ENCODE measurements around the gene DENND1A. TPM values are rescaled to one million over a fixed set of nuclear protein-coding genes. Genes with fewer than 3 reads are reported as not detected.

The DENND1A gene
- total RNA-seq, 1 experiment from 2014 or later: 42.5 TPM

- DNase-seq (ENCODE audit: unreplicated experiment): no peak
- ChIA-PET CTCF (interaction anchor here (1.1 kb wide), 1 partner anchor 128 kb away, joined by 3 read pairs; no protein-coding TSS in a partner anchor), POLR2A (no interaction called here)
- no TSS peak for BruUV-seq (replicated peaks)
- Mint-ChIP-seq H3K27me3 (ENCODE audit: insufficient read depth, unreplicated experiment) (no peaks in the 10 kb centered on the region), H3K36me3 (ENCODE audit: insufficient read depth, unreplicated experiment) (peaks cover 6% of the 10 kb centered on the region), H3K4me1 (ENCODE audit: insufficient read depth, unreplicated experiment) (no peaks in the 10 kb centered on the region), H3K4me3 (ENCODE audit: unreplicated experiment) (no peak overlapping the region), H3K27ac (ENCODE audit: low read depth, unreplicated experiment) (no peak overlapping the region), H3K9me3 (ENCODE audit: unreplicated experiment) (no peaks in the 10 kb centered on the region)
- intact Hi-C loops (cut with micrococcal nuclease): no loop called here
- TF ChIP-seq CTCF (IDR thresholded peaks at IDR 0.05; ENCODE audit: unreplicated experiment): no peak
These were observed 447.5 kb downstream of the DENND1A start for GRCh38 chr9:123482295-123482968.

GRCh38 chr9:123481209-123481865 is 448.6 kb downstream of the DENND1A start:
- BruUV-seq (replicated peaks): no TSS peak
- Mint-ChIP-seq H3K4me3 (ENCODE audit: unreplicated experiment) (no peak overlapping the region), H3K27ac (ENCODE audit: low read depth, unreplicated experiment) (no peak overlapping the region), H3K9me3 (ENCODE audit: unreplicated experiment) (no peaks in the 10 kb centered on the region), H3K4me1 (ENCODE audit: insufficient read depth, unreplicated experiment) (no peaks in the 10 kb centered on the region), H3K36me3 (ENCODE audit: insufficient read depth, unreplicated experiment) (peaks cover 6% of the 10 kb centered on the region), H3K27me3 (ENCODE audit: insufficient read depth, unreplicated experiment) (no peaks in the 10 kb centered on the region)
- ChIA-PET POLR2A (interaction anchor here (1.1 kb wide), 1 partner anchor 8 kb away, joined by 4 read pairs; no protein-coding TSS in a partner anchor), CTCF (interaction anchor here (0.6 to 1.1 kb wide), 2 partner anchors 37 to 127 kb away, joined by 3 read pairs; no protein-coding TSS in a partner anchor)
- DNase-seq (ENCODE audit: unreplicated experiment): no peak
- intact Hi-C loops (cut with micrococcal nuclease): no loop called here
- TF ChIP-seq CTCF (IDR thresholded peaks at IDR 0.05; ENCODE audit: unreplicated experiment): no peak

GRCh38 chr9:123480791-123481190 is 449.1 kb downstream of the DENND1A start:
- no peaks in the 10 kb centered on the region for H3K4me1 Mint-ChIP-seq (ENCODE audit: insufficient read depth, unreplicated experiment)
- BruUV-seq (replicated peaks): no TSS peak
- ChIA-PET CTCF (interaction anchor here (0.5 to 1.3 kb wide), 3 partner anchors 15 to 838 kb away, joined by 3 to 4 read pairs (median 3); no protein-coding TSS in a partner anchor), POLR2A (interaction anchor here (1.1 kb wide), 1 partner anchor 9 kb away, joined by 4 read pairs; no protein-coding TSS in a partner anchor)
- H3K27me3 Mint-ChIP-seq (ENCODE audit: insufficient read depth, unreplicated experiment): no peaks in the 10 kb centered on the region
- TF ChIP-seq CTCF (IDR thresholded peaks at IDR 0.05; ENCODE audit: unreplicated experiment): no peak
- H3K36me3 Mint-ChIP-seq (ENCODE audit: insufficient read depth, unreplicated experiment): peaks cover 6% of the 10 kb centered on the region
- H3K9me3 Mint-ChIP-seq (ENCODE audit: unreplicated experiment): no peaks in the 10 kb centered on the region
- no peak overlapping the region for H3K27ac Mint-ChIP-seq (ENCODE audit: low read depth, unreplicated experiment)
- no peak for DNase-seq (ENCODE audit: unreplicated experiment)
- intact Hi-C loops (cut with micrococcal nuclease): no loop called here
- H3K4me3 Mint-ChIP-seq (ENCODE audit: unreplicated experiment): no peak overlapping the region

GRCh38 chr9:123480096-123480495 is 449.8 kb downstream of the DENND1A start:
- ChIA-PET CTCF (interaction anchor here (0.5 to 1.3 kb wide), 3 partner anchors 14 to 839 kb away, joined by 3 to 4 read pairs (median 3); no protein-coding TSS in a partner anchor), POLR2A (no interaction called here)
- BruUV-seq (replicated peaks): no TSS peak
- no peak for DNase-seq (ENCODE audit: unreplicated experiment)
- intact Hi-C loops (cut with micrococcal nuclease): no loop called here
- Mint-ChIP-seq H3K27ac (ENCODE audit: low read depth, unreplicated experiment) (no peak overlapping the region), H3K27me3 (ENCODE audit: insufficient read depth, unreplicated experiment) (no peaks in the 10 kb centered on the region), H3K4me3 (ENCODE audit: unreplicated experiment) (no peak overlapping the region), H3K36me3 (ENCODE audit: insufficient read depth, unreplicated experiment) (peaks cover 6% of the 10 kb centered on the region), H3K4me1 (ENCODE audit: insufficient read depth, unreplicated experiment) (no peaks in the 10 kb centered on the region), H3K9me3 (ENCODE audit: unreplicated experiment) (no peaks in the 10 kb centered on the region)
- no peak for TF ChIP-seq CTCF (IDR thresholded peaks at IDR 0.05; ENCODE audit: unreplicated experiment)
